AG04450 (cell line): Measurements from ENCODE around the gene POLR3E. TPM values are rescaled to one million over a fixed set of nuclear protein-coding genes. Genes with fewer than 3 reads are reported as not detected.

Source experiments
- CTCF ChIA-PET: fragments of 300-600, 350-600 bp; formaldehyde crosslinking; extraction: SDS; loops from one replicate; lab custom pipeline; 2022; ENCODE audit warnings: antibody characterized with exemption, inconsistent platforms; lab: Charles Lee
- POLR2A ChIA-PET: fragments of 350-600 bp; formaldehyde crosslinking; extraction: SDS; loops from one replicate; lab custom pipeline; 2021; ENCODE audit warnings: antibody characterized with exemption, inconsistent platforms; lab: Yijun Ruan, JAX
- DNase-seq: peaks from one replicate; pipeline ENCODE4 v3.0.0-alpha.2; 2011; ENCODE audit warnings: low read depth, low spot score
- H3K27ac ChIP-seq: one replicate; pipeline ENCODE4 v1.5.1; 2012; ENCODE audit warnings: low read depth, low read length, control low read depth
- H3K27me3 ChIP-seq: one replicate; pipeline ENCODE4 v1.6.0; 2012; ENCODE audit warnings: low read length; ENCODE audit not compliant: control insufficient read depth, insufficient read depth
- H3K4me3 ChIP-seq: 2 replicates; pipeline ENCODE4 v1.5.1; 2011; ENCODE audit warnings: mild to moderate bottlenecking, low read depth, low read length, control low read depth
- H3K9me3 ChIP-seq: 2 replicates; pipeline ENCODE4 v1.5.1; 2012; ENCODE audit warnings: low read length; ENCODE audit not compliant: control insufficient read depth, insufficient read depth
- CTCF ChIP-seq: IDR thresholded peaks from 2 replicates; pipeline ENCODE4 v1.5.1; 2011; ENCODE audit warnings: low read depth, low read length, control low read depth, inconsistent platforms
- polyA plus RNA-seq: library from polyadenylated mRNA; depleted of rRNA; stranded (reverse); fragments of >200 nt; gene quantifications from 2 replicates; pipeline ENCODE4 v1.2.3, GENCODE V29; 2011

Gene POLR3E
- polyA plus RNA-seq, 1 experiment, result 32.0 TPM

GRCh38 chr16:22353933-22354541 lies 56.8 kb downstream of the POLR3E start:
- ChIA-PET CTCF (interaction anchor here (2.5 kb wide), 1 partner anchor 33 kb away, joined by 10 read pairs; no protein-coding TSS in a partner anchor), POLR2A (interaction anchor here (0.6 to 3.5 kb wide), 9 partner anchors 12 to 365 kb away, joined by 3 to 16 read pairs (median 7); partner anchors contain the start of gene CDR2)
- H3K4me3 ChIP-seq, result no peak overlapping the region
- no peaks in the 10 kb centered on the region for H3K27me3 ChIP-seq
- TF ChIP-seq CTCF, result no peak
- H3K9me3 ChIP-seq, result no peaks in the 10 kb centered on the region
- peak overlapping the region; percentile 95 for H3K27ac ChIP-seq
- DNase-seq, result no peak

- DNase-seq, result no peak
- TF ChIP-seq CTCF, result no peak
- ChIA-PET CTCF (interaction anchor here (1.2 kb wide), 1 partner anchor 55 kb away, joined by 4 read pairs; no protein-coding TSS in a partner anchor), POLR2A (interaction anchor here (3.5 kb wide), 1 partner anchor 14 kb away, joined by 16 read pairs; no protein-coding TSS in a partner anchor)
- Histone ChIP-seq H3K9me3 (no peaks in the 10 kb centered on the region), H3K4me3 (no peak overlapping the region), H3K27me3 (no peaks in the 10 kb centered on the region), H3K27ac (no peak overlapping the region)
Measured at GRCh38 chr16:22355487-22355908, 58.3 kb downstream of the POLR3E start.

- ChIA-PET CTCF (interaction anchor here (0.7 kb wide), 1 partner anchor 30 kb away, joined by 8 read pairs; no protein-coding TSS in a partner anchor), POLR2A (no interaction called here)
- H3K4me3 ChIP-seq, result no peak overlapping the region
- no peaks in the 10 kb centered on the region for H3K9me3 ChIP-seq
- no peak overlapping the region for H3K27ac ChIP-seq
- TF ChIP-seq CTCF, result no peak
- H3K27me3 ChIP-seq, result no peaks in the 10 kb centered on the region
- DNase-seq, result no peak
Measured at GRCh38 chr16:22356930-22357634, 59.9 kb downstream of the POLR3E start.

- no peak for DNase-seq
- ChIA-PET CTCF (no interaction called here), POLR2A (interaction anchor here (1.3 kb wide), 1 partner anchor 12 kb away, joined by 7 read pairs; no protein-coding TSS in a partner anchor)
- H3K9me3 ChIP-seq, result no peaks in the 10 kb centered on the region
- no peaks in the 10 kb centered on the region for H3K27me3 ChIP-seq
- no peak overlapping the region for H3K27ac ChIP-seq
- no peak overlapping the region for H3K4me3 ChIP-seq
- no peak for TF ChIP-seq CTCF
Measured at GRCh38 chr16:22357635-22357971, 60.4 kb downstream of the POLR3E start.

DNA sequence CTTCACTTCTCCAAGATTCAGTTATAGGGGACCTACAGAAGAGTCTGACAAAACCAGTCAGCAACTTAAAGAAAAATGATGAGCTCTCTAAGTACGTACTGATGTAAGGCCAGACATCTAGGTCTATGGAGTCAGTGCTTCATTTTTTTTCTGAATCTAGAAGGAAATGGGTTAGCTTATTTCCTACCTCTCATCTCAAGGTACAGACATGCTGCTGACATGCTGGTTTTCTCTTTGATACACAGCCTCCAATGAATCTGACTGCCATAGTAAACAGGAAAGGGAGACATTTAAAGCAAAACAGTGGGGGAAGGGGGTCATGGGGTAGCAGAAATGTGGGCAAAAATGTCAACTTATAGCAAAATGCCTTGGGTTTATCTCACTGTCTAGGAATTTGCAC lies 60.8 kb downstream of the POLR3E start:
- Histone ChIP-seq H3K27ac (no peak overlapping the region), H3K9me3 (no peaks in the 10 kb centered on the region), H3K4me3 (no peak overlapping the region), H3K27me3 (no peaks in the 10 kb centered on the region)
- no peak for DNase-seq
- TF ChIP-seq CTCF, result no peak
- ChIA-PET CTCF (no interaction called here), POLR2A (interaction anchor here (1.3 kb wide), 1 partner anchor 12 kb away, joined by 7 read pairs; no protein-coding TSS in a partner anchor)
